GM15510 (cell line): ENCODE results near the gene LBX2.

Source experiments
- POLR2A ChIP-seq: IDR thresholded peaks from 3 replicates; pipeline ENCODE4 v1.6.1; 2011; ENCODE audit warnings: borderline replicate concordance; ENCODE audit not compliant: insufficient read length; ENCODE audit errors: extremely low read depth

Gene LBX2

DNA sequence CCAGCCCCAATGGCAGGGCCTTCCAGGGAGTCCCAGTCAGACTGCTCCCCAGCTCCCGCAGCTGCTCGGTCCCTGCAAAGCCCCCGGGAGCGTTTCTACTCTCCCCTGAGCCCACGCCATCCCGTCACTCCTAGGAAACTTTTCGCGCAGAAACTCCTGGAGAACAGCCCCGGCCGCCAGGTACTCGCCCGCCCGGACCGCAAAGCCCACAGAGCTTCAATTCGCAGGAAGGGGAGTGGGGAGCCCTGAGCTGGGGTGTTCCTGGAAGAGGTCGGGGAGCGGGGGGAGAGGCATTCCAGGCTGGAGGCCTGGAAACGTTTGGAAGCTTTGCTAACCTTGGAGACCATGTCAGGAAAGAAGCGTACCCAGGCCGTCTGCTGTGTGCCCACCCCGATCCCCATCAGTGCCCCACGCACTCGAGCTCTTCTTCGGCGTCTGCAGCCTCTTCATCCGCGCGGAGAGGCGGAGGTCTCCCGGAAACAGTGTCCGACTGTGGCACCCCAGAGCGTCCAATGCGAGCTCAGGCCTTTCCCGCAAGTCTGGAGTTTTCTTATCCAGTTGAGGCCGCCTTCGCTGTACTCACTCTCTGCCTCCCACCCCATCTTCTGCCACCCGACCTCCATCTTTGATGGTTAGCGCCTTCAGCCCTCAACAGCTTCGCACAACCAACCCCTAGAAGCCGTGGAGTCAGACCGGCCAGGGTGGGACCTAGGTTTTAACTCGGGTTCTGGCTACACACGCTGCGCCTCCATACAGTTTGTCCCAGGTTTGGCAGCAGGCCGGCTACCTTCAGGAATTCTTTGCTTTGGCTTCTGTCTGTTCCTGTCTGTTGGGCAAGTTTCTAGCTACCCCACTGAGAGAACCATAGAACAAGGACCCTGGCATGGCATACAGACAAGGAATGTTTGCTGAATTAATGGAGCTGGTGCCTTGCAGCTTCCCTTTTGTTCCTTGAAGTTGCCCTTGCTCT lies 4.4 kb upstream of the LBX2 start:
- no peak for TF ChIP-seq POLR2A

DNA sequence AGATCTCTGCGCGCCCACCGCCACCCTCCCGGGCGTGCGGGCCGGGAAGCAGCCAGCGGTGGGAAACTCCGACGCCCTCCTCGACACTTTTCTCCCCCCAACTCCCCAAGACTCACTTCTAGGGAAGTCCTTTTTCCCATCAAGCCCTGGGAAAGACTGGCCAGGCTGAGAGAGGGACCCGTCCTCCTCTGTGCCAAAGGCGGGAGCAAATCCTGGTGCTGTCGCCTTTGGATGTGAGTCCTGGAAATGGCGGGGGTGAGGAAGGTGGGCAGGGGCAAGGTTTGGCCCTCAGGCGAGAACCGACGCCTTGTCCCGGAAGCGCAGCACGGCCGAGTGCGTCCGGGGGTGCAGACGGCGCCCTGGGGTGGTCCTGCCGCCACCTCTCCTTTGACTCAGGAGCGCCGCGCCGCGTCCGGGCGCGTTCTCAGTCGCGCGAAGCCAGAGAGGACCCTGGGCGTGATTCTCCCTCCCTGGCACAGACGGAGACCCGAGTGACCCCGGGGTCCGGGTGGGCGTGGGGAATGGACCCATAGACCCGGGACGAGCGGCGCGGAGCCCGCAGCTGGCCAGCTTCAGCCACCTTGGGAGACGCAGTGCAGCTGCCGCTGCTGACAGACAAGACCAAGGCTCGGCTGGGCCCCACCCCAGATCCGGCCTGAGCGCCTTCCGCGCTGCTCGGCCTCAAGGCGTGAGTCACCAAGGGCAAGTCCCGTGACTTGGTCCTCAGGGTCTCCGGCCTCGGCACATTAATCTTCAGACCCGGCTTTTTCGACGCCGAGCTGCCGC lies 3.5 kb upstream of the LBX2 start:
- TF ChIP-seq POLR2A, result peak; percentile 68

DNA sequence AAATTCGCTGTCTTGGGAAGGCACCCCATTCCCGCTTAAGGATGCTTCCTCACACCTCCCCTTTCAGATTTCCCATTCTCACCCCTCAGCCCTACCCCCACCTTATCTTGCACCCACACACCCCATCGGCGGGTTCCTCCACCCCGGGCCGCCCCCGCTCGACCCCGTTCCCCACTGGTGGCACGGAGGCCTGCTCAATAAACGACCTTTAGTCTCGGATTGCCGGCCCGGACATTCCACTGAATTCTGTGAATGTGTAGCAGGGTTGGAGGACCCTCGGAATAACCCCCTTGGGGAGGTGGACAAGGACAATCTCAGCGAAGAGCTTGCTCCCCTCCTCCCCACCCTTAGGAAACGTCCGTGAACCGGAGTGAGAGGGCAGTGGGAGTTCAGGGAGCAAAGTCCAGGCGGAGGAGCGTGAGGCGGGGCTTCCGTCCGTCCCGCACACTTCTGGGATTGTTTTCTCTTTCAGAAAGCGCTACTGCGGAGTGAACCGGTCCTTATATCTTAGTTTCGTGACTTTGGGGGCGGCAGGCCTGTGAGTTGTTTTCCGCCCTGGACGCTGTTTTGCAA lies 2.8 kb upstream of the LBX2 start:
- TF ChIP-seq POLR2A, result no peak

DNA sequence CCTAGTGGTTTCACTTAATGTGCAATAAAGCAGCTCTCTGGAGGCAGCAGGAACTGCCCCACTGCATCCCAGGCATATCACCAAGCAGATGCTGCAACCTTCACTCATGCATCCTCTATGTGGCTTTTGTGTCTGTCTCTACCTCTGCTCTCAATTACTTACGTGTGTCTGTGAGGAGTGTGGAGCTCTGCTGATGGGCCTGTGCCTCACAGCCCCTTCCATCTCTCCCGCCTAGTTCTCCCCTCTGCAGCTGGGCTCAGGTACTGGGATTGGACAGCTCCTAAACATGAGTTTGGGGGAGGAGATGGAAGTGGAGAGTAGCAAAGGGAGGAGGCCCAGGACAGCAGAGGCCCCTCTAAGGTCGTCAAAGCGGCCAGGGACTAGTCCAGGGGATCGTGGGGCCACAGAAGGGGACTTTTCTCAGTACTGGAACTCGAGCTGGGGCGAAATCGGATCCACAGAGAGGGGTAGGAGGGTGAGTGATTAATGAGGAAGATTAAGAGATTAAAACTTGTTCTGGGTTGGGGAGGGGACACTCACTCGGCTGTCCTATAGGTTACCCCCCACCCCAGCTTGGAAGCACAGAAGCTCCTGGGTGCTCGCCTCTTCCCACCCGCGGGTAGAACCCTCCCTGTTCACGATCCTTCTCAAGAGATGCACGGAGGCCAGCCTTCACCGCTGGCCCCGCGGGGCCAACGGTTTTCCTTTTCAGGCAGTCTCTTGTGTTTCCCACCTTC lies 2.1 kb upstream of the LBX2 start:
- TF ChIP-seq POLR2A, result no peak

DNA sequence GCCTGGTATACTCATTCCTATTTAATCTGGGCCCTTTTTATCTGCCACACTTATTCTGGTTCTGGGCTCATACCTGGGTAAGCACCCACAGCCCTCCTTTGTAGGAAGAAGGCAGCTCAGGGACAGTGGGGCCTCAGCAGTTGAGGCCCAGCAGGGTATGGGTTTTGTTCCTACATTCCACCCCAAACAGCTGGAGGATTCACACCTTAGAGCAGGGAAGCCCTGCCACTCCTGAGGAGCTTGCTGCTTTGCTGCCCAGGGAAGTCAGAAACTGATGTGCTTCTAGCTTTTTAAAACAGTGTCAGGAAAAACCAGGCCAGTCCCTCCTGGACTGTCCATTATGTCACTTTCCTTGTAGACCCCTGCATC lies 1.2 kb upstream of the LBX2 start:
- no peak for TF ChIP-seq POLR2A

DNA sequence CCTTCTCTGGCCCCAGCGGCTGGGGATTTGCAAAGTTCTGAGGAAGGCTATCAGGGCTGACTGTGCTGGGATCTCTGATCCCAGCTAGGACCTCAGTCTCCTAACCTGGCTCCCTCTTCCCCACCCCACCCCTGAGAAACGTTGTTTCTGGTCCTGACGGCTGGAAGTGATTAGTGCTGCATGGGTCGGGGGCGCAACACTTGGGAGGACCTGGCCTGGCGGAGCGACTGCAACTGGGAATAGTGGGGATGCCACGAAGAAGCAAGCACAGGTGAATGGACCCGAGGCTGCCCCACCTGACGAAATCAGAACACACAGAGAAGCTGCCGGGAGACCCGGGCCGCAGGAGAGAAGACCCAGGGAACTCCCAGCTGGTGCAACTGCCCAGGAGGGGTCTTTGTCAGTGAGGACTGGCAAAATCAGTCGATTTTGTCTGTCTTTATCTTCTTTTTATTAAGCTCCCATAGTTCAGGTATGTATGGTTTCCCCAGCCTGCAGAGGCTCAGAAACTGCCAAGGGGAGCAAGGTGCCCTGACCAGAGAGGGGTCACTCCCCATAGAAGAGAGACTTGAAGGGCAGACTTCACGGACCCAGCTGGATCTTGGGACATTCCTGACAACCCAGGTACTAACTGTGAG lies 656 bp upstream of the LBX2 start:
- TF ChIP-seq POLR2A, result no peak

DNA sequence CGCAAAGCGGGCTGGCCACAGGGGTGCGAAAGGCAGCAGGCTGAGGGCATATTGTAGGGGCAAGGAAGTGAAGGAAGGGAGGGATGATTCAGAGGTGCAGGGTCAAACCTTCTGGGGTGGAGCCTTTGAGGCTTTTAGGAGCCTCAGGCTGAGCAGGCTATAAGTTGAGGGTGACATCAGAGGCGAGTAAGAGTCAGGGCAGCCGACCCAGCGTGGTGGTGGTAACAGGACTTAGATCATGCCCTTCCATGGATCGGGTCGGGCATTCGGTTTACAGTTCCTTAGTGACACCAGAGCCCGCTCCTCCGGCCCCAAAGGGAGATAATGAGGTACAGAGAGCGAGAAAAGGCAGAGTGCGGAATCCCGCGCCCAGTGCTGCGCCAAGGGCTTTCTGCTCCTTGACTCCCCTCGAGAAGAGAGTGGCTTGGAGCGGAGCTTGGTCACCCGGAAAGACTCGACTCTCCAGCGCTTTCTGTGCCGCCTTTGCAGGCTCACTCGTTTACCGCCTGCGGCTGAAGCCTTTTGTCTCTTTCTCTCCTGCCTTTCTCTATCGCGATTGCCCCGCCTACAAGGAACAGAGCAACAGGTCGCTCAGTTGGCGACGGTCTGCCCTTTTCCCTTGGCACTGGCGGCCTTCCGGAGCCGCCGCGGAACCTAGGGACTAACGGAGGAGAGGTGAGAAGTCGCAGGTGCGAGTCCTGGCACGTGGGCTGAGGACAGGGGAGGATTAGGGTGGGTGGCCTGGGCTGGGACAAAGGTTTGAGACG lies 720 bp downstream of the LBX2 start:
- no peak for TF ChIP-seq POLR2A

DNA sequence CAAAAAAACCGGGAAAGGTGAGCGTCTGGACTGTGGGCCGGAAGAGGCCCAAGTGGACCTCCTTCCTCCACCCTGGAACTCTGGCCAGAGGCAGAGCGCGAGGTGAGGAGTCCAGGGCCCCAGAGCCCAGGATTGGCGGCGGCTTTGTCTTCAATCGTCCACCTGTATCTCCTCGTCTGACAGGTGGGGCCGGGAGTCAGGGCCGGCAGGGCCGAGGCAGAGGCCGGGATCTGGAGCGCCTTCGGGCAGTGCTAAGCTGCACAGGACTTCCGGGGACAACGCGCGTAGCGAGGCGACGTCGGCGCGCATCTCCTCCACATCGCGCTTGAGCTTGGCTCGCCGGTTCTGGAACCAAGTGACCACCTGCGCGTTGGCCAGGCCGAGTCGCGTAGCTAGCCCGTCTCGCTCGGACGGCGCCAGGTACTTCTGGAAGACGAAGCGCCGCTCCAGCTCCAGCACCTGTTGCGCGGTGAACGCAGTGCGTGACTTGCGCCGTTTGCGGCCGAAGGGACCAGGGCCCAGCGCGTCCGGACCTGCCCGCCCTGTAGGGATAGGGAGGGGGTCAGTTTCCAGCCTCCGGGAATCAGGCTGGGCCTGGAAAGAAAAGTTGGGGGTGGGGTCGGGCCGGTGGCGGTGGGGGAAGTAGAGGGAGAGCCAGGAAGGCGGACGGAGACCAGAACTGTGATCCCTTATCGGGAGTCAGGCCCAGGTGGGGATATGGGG lies 1.5 kb downstream of the LBX2 start:
- no peak for TF ChIP-seq POLR2A

DNA sequence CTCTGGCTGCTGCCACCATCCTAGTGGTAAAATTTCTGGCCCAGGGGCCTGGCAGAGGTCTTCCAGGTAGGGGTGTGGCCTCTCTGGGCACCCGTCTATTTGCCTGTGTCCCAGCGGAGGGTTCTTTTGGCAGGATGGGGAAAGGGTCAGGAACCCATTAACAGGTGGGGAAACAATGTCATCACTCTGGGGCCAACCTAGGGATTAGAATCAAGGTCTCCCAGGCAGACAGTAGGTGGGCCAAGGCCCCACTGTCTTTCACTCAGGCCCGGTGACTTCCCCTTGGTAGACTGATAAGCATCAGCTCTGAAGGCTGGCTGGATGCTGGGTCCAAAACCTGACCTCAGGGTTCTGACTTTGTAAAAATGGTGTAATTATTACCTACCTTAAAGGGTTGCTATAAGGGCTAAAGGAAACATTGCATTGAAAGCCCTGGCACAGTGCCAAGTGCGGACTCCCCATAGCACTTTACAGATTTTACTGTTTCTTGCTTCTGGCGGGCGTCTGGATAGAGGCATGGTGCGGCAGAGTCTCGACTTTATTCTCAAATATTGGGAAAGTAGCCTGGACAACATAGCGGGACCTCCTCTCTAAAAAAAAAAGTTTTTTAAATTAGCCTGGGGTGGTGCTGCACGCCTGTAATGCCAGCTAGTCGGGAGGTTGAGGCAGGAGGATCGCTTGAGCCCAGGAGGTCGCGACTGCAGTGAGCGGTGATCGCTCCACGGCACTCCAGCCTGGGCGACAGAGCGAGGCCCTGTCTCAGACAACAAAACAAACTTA lies 2.2 kb downstream of the LBX2 start:
- no peak for TF ChIP-seq POLR2A

DNA sequence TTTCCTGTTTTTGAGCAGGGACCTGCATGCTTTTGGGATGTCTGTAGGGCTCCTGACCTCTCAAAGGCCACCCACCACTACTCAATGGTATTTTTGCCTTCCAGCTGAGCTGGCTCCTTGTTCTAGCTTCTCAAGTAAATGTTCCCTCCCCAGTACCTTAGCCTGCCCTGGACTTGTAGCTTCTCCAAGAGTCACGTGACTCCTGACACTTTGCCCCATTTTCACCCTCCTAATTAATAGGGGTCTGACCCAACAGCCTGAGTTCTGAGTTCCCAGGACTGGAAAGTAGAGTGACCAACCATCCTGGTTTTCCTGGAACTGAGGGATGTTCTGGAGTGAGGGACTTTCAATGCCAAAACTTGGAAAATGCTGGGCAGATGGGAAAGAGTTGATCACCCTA lies 4.0 kb downstream of the LBX2 start:
- no peak for TF ChIP-seq POLR2A

DNA sequence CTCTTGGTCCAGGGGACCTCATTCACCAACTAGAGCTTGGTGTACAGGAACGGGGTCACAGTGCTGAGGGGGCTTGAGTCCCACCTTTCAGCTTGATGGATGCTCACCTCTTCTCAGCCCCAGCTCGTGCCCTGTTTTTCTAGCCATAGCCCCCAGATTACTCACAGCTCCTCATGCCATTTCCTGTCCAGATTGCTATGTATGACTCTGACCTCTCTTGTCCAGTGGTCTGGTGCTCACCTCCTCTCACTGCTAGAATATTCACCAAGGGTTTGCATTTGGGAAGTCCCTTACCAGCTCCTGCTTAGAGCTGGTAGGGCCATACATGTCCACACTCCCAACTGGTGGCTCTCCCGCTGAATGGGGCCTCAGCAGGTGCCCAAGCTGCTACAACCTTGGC lies 5.9 kb downstream of the LBX2 start:
- TF ChIP-seq POLR2A, result no peak
